GM04503 (cell line): ENCODE data around the gene CENPP.

Source experiments
- DNase-seq: peaks from one replicate; pipeline ENCODE4 v3.0.0-alpha.2; 2012; ENCODE audit warnings: low read depth

Gene CENPP

DNA sequence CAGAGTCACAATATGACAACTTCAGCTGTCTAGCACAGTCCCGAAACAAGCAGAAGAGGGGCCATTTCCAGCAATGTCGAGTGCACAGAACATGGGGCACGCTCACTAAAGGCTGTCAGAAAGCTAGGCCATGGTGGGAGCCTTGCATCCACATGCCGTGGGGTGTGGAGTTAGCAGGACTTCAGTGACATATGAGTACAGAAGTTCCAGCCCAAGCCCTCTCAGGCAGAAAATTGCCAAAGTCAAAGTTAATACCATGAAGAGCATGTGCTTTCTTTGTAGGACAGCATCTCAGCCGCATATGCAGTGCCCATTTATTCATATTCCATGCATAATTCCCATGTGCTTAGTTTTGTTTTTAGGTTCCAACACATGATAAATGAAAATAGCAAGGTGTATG is 183.3 kb downstream of the CENPP start:
- DNase-seq: no peak

DNA sequence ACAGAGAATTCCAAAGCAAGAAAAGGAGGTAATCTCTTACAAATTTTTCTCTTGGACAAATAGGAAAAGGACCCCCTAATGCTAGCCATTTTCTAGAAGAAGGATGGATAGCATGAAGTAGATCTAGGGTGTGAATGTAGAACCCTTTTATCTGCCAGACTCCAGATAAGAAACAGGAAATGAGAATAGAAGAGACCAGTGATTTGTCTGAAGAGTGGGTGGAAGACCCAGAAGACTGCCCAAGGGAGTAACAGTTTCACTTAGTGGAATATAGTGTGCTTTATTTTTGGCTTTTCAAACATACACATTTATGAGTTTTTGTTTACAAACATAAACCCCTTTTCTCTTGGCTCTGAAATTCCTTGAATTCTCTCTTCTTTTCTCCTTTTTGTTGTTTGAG is 185.0 kb downstream of the CENPP start:
- no peak for DNase-seq

DNA sequence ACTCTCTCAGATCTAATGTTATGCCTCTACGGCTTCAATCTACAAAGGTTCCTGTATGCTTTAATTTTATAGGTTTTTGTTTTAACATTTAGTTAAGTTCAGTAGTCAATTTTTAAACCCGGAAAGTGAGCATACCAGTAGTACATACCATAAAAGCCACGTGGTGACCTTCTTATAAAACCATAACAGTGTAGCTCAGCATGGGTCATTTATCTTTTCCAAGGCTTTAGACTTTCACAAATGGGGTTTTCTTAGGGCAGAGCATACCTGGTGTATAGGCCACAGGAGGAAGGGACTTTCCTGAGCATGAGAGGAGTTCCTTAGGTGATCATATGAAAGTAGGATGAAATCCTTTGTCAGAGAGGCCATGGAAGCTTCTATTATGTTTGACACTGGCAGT is 186.9 kb downstream of the CENPP start:
- no peak for DNase-seq

GRCh38 chr9:92513349-92513748 is 187.6 kb downstream of the CENPP start:
- no peak for DNase-seq

DNA sequence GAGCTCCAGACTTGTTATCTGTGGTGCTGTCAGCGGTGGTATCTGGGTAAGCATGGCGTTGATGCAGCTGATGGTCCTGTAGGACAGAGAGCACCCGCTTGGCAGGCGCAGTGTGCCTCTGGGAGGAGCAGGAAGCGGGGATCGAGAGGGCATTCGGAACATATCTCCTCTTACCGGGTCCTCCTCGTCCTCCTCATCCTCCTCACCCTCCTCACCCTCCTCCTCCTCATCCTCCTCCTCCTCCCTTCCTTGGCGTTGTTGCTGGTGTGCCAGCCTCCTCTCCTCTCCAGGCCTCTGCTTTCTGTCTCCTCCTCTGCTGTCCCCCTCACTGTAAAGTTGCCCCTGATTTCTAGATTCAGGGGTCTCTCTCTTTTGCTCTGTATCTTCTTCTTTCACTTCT is 188.9 kb downstream of the CENPP start:
- DNase-seq: no peak

- DNase-seq: no peak
Measured at GRCh38 chr9:92516521-92516920, 190.8 kb downstream of the CENPP start.

DNA sequence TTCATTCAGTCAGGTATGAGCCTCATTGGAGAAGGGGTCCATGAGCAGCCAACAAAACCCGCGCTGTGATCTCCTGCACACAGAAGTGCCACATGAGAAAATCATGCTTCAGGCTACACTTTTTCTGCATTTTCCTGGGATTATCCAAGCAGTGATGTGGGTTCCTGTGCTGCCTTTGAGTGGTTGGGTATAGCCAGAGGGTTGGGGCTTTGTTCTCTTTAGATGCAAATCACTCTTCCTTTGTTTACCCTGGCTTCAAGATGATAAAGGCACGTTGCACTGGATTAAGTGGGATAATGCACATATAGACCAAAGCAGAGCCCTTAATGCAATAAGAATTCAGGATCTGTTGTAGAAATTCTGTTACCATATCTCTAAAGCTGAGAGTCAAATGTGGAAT is 191.3 kb downstream of the CENPP start:
- no peak for DNase-seq

GRCh38 chr9:92518199-92518598 is 192.4 kb downstream of the CENPP start:
- no peak for DNase-seq

- DNase-seq: no peak
Measured at GRCh38 chr9:92520837-92521236, 195.1 kb downstream of the CENPP start.

DNA sequence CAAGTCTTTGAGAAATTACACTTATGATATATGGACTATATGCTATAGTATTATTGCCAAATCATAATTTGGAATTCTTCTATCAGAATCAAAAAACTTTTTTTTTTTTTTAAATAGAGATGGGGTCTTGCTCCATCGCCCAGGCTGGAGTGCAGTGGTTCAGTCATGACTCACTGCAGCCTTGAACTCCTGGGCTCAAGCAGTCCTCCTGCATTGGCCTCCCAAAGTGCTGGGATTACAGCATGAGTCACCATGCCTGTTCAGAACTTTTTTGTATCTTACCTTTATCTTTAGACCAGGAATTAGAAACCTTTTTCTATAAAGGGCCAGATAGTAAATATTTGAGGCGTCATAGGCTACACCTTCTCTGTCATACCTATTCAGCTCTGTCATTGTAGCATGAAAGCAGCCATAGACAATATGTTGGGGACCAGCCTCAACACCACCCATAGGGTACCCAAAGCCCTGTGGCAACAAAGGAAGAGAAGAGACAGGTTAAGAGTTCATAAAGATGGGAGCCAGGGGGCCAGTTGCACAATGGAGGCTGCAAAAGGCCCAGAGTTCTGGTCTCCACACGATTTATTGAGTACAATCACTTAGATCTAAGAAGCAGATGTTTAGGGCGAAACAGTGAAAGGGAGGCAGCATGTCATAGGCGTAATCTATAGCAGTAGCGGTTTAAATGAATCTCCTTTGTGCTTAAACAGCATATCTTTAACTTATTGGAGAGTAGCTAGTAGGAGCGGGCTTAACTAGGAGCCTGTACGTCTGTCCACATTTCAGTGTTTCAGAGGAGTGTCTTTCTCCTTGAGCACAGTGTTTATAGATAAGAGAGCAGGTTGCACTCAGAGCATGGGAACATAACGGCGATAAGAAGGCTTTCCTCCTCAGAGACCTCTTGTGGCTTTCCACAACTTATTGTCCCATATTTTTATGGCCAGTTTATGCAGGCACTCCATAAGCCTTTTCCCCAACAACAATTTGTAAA is 197.5 kb downstream of the CENPP start:
- DNase-seq: no peak

DNA sequence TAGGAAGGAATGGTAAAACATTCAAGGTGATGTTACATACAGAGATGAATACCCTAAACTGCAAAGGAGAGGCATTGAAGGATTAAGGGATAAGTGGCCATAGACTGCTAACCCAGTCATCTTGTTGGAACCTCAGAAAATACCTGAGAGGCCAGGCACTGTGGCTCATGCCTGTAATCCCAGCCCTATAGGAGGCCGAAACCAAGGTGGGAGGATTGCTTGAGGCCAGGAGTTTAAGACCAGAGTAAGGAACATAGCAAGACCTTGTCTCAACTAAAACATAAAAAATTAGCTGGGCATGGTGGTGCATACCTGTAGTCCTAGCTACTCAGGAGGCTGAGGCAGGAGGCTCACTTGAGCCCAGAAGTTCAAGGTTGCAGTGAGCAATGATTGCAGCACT is 199.1 kb downstream of the CENPP start:
- no peak for DNase-seq

- DNase-seq: no peak
Measured at GRCh38 chr9:92525306-92525705, 199.6 kb downstream of the CENPP start.

DNA sequence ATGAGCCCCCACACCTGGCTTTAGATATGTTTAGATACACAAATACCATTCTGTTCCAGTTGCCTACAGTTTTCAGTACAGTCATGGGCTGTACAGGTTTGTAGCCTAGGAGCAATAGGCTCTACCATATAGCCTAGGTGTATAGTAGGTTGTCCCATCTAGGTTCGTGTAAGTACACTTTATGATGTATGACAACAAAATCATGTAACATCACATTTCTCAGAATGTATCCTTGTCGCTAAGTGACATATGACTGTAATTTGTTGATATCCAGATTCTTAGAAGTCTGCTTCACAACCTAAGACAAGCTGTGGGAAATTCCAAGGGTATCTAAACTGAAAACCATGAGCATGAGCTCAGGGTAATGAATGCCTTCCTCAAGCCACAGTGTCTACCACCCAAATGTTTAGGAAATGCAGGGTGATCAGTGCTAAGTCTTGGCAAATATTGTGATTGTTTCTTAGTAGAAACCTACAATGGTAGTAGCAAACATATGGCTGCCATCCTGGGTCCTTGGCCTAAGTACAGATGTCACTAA is 201.6 kb downstream of the CENPP start:
- no peak for DNase-seq

- no peak for DNase-seq
Measured at GRCh38 chr9:92527832-92528521, 202.2 kb downstream of the CENPP start.

DNA sequence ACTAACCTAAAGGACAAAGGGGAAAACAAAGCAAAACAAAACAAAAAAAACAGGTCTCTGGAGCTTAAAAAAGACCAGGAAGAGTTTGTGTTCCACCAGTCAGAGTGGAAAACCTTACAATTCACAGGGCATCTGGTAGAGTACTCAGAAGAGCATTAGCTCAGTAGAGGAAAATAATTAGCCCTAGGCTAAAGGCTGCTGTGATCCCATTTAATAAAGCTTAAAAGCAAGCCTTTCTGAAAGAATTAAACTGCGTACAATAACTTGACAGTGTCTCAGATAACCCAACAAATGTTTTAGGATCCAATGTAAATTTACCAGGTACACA is 202.7 kb downstream of the CENPP start:
- DNase-seq: no peak

GRCh38 chr9:92529124-92529523 is 203.4 kb downstream of the CENPP start:
- no peak for DNase-seq

DNA sequence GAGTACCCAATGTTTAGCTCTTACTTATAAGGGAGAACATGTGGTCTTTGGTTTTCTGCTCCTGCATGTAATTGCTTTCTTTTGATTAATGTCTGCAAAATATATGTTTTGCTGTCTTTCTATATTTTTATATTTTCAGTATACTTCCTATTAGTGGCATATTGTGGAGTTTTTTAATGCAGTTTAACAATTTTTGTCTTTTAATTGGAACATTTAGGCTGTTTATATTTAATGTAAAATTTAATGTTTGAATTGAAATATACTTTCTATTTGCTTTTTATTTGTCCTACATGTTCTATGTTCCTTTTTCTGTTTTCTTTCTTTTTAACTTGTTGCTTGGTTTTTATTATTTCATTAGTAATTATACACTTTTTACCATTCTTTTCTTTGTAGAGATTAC is 205.1 kb downstream of the CENPP start:
- DNase-seq: no peak

DNA sequence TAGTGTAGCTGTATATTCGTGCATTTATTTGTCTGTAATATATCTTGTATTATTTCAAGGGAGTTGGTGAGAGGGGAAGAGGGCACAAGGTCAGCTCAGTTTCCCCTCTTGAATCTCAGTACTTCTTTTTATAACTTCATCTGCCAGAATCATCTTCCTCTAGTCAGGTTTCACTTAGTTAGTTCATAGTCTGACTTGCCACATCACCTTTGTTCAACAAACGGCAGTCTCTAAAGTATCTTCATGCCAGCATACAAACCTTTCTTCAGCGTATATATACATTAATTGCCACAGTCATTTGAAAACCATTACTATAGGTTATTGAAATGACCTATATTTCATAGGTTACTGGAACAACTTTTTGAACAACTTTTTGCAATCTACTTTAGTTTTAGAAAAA is 208.5 kb downstream of the CENPP start:
- DNase-seq: no peak

- no peak for DNase-seq
Measured at GRCh38 chr9:92534674-92535073, 208.9 kb downstream of the CENPP start.

DNA sequence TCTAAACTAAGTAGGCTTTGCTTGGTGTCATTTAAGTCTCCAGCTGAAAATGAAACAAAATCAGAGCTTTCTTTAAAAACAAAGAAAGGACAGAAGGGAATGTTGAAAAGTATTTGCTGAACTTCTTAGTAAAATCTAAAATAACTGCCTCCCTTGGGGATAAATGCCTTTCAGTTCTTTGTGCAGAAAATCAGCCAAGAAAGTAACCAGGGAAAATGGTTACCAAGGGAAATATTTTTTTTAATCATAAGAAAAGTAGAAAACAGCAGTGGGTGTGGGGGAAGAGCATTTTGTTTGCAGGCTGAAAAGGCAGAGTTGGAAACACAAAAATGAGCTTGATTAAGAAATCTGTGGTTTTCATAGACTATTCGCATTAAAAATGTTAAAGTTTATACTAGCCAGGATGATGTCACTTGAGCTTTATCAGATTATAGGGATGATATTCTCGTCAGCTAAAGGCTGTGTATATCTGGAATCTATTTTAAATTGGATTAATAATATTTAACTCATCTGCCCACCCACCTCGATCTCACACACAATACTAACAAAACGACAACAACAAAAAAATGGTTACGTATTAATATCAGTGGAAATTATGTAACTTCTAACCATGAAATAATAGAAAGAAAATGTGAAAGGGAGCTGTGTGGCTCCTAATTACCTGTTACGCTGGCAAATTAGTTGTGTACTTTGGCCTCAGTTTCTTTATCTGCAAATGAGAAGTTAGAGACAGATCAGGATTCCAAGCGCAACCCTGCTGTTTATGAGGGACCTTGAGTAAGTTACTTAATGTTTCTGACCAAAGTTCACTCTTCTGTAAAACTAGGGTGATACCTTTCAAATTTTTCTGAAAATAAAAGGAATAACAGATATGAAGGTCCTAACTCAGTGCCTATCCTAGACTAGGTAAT is 210.4 kb downstream of the CENPP start, which contains the start of gene ECM2:
Gene ECM2 (minus strand): TSS at position 51 of the 911 bp plus-strand sequence. CDS start 13,124 bp downstream, outside the sequence.
- DNase-seq: peak; percentile 71

DNA sequence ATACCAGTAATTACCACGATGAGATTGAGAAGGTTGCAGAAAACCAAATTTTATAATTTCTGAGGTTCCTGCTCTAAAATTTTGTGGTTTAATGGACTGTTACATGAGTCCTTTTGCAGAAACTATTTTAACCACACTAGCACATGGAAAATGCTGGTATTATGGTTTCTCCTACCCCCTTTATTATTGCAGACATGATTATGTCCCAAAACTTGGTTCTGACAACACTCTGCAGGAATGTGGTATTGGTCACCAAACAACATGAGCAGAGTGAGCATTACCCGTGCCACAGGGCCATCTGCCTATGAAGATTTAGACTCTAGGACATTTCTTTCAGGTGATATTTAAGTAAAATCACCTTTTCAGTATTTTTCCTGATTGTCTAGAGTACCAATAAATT is 212.8 kb downstream of the CENPP start:
- DNase-seq: peak; percentile 76

DNA sequence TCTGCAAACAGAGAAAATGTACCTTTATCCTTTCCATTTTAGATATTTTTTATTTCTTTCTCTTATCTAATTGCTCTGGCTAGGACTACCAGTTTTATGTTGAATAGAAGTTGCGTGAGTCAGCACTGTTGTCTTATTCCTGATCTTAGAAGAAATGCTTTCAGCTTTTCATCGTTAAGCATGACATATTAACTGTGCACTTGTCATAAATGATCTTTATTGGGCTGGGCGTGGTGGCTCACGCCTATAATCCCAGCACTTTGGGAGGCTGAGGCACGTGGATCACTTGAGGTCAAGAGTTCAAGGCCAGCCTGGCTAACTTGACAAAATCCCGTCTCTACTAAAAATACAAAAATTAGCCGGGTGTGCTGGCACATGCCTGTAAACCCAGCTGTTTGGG is 218.2 kb downstream of the CENPP start:
- DNase-seq: no peak
